HEK293T (cell line): ENCODE data around the gene NTSR1.

Experiments
- CTCF ChIA-PET: fragments of 350-600 bp; formaldehyde crosslinking; extraction: SDS; loops from one replicate; lab custom pipeline; 2021; ENCODE audit warnings: antibody characterized with exemption, inconsistent platforms; lab: Yijun Ruan, JAX
- POLR2A ChIA-PET: fragments of 350-600 bp; formaldehyde crosslinking; extraction: SDS; loops from one replicate; lab custom pipeline; 2020; ENCODE audit warnings: antibody characterized with exemption, inconsistent platforms; lab: Yijun Ruan, JAX
- DNase-seq: peaks from one replicate; pipeline ENCODE4 v3.0.0; 2012; ENCODE audit warnings: mixed read lengths; ENCODE audit errors: extremely low spot score
- ARNT ChIP-seq: fragments of 450-650 bp; IDR thresholded peaks from 2 replicates; pipeline ENCODE4 v1.6.1; 2017; ENCODE audit warnings: mild to moderate bottlenecking
- BHLHE40 ChIP-seq: fragments of 450-650 bp; IDR thresholded peaks from 2 replicates; pipeline ENCODE4 v1.6.1; 2016; ENCODE audit warnings: mild to moderate bottlenecking, moderate library complexity, borderline replicate concordance
- CTBP1 ChIP-seq: fragments of 450-650 bp; IDR thresholded peaks from 2 replicates; pipeline ENCODE4 v1.6.1; 2016; ENCODE audit warnings: borderline replicate concordance
- ELF4 ChIP-seq: fragments of 450-650 bp; IDR thresholded peaks from 2 replicates; pipeline ENCODE4 v1.6.1; 2017; ENCODE audit warnings: antibody characterized with exemption
- FOXA1 ChIP-seq: fragments of 450-650 bp; IDR thresholded peaks from 2 replicates; pipeline ENCODE4 v1.6.1; 2016; ENCODE audit warnings: mild to moderate bottlenecking
- FOXK2 ChIP-seq: fragments of 450-650 bp; IDR thresholded peaks from 2 replicates; pipeline ENCODE4 v1.6.1; 2016; ENCODE audit warnings: mild to moderate bottlenecking
- FOXM1 ChIP-seq: fragments of 450-650 bp; IDR thresholded peaks from 2 replicates; pipeline ENCODE4 v1.6.1; 2017; ENCODE audit warnings: mild to moderate bottlenecking, borderline replicate concordance
- HDGF ChIP-seq: fragments of 450-650 bp; IDR thresholded peaks from 2 replicates; pipeline ENCODE4 v1.6.1; 2017; ENCODE audit warnings: antibody characterized with exemption, borderline replicate concordance
- L3MBTL2 ChIP-seq: fragments of 450-650 bp; conservative IDR thresholded peaks from 2 replicates; pipeline ENCODE4 v1.6.1; 2016; ENCODE audit warnings: mild to moderate bottlenecking
- LEF1 ChIP-seq: fragments of 450-650 bp; IDR thresholded peaks from 2 replicates; pipeline ENCODE4 v1.6.1; 2017; ENCODE audit warnings: mild to moderate bottlenecking, borderline replicate concordance
- NFRKB ChIP-seq: fragments of 450-650 bp; IDR thresholded peaks from 2 replicates; pipeline ENCODE4 v1.6.1; 2016; ENCODE audit warnings: mild to moderate bottlenecking, moderate library complexity
- PKNOX1 ChIP-seq: fragments of 450-650 bp; IDR thresholded peaks from 2 replicates; pipeline ENCODE4 v1.6.1; 2016
- SP1 ChIP-seq: fragments of 450-650 bp; IDR thresholded peaks from 2 replicates; pipeline ENCODE4 v1.6.1; 2017
- SUZ12 ChIP-seq: fragments of 450-650 bp; IDR thresholded peaks from 2 replicates; pipeline ENCODE4 v1.6.1; 2016; ENCODE audit warnings: mild to moderate bottlenecking
- TARDBP ChIP-seq: fragments of 450-650 bp; IDR thresholded peaks from 2 replicates; pipeline ENCODE4 v1.6.1; 2016
- ZNF384 ChIP-seq: fragments of 450-650 bp; IDR thresholded peaks from 2 replicates; pipeline ENCODE4 v1.6.1; 2016

Gene NTSR1

GRCh38 chr20:62730481-62730880, 21.8 kb downstream of the NTSR1 start:
- CTCF ChIA-PET, result interaction anchor here (0.9 kb wide), 1 partner anchor 61 kb away, joined by 3 read pairs; no protein-coding TSS in a partner anchor
- no peak for DNase-seq
- TF ChIP-seq BHLHE40, result no peak
- TF ChIP-seq FOXK2, result no peak
- no peak for TF ChIP-seq HDGF
- no peak for TF ChIP-seq TARDBP
- TF ChIP-seq ARNT, result no peak
- no peak for TF ChIP-seq ELF4
- POLR2A ChIA-PET, result interaction anchor here (0.7 kb wide), 1 partner anchor 14 kb away, joined by 3 read pairs; no protein-coding TSS in a partner anchor

- CTCF ChIA-PET, result no interaction called here
- no peak for DNase-seq
- POLR2A ChIA-PET, result no interaction called here
- TF ChIP-seq CTBP1 (no peak), TARDBP (no peak), PKNOX1 (no peak), SP1 (no peak)
These were observed 23.6 kb downstream of the NTSR1 start for GRCh38 chr20:62732031-62732760.

GRCh38 chr20:62732842-62733525, 24.3 kb downstream of the NTSR1 start:
- POLR2A ChIA-PET, result no interaction called here
- CTCF ChIA-PET, result no interaction called here
- no peak for TF ChIP-seq FOXK2
- no peak for TF ChIP-seq L3MBTL2
- no peak for TF ChIP-seq FOXA1
- no peak for TF ChIP-seq FOXM1
- TF ChIP-seq ELF4, result no peak
- TF ChIP-seq SP1, result no peak
- no peak for TF ChIP-seq ARNT
- no peak for TF ChIP-seq NFRKB
- TF ChIP-seq CTBP1, result no peak
- TF ChIP-seq SUZ12, result no peak
- no peak for TF ChIP-seq BHLHE40
- TF ChIP-seq HDGF, result no peak
- TF ChIP-seq ZNF384, result no peak
- TF ChIP-seq PKNOX1, result no peak
- no peak for TF ChIP-seq TARDBP
- DNase-seq, result no peak

- POLR2A ChIA-PET, result no interaction called here
- TF ChIP-seq BHLHE40 (no peak), FOXK2 (no peak), ELF4 (no peak), PKNOX1 (no peak), NFRKB (no peak), TARDBP (no peak), LEF1 (no peak), FOXA1 (no peak), HDGF (no peak), ARNT (no peak), SP1 (no peak), FOXM1 (no peak)
- DNase-seq, result no peak
- CTCF ChIA-PET, result no interaction called here
These were observed 24.8 kb downstream of the NTSR1 start for GRCh38 chr20:62733526-62733842.

GRCh38 chr20:62733891-62734290, 25.3 kb downstream of the NTSR1 start:
- POLR2A ChIA-PET, result no interaction called here
- CTCF ChIA-PET, result no interaction called here
- no peak for DNase-seq
- TF ChIP-seq HDGF, result no peak

GRCh38 chr20:62734326-62734725, 25.7 kb downstream of the NTSR1 start:
- ChIA-PET CTCF (no interaction called here), POLR2A (no interaction called here)
- TF ChIP-seq NFRKB, result no peak
- DNase-seq, result no peak

GRCh38 chr20:62734881-62735280, 26.2 kb downstream of the NTSR1 start:
- POLR2A ChIA-PET, result no interaction called here
- no peak for DNase-seq
- CTCF ChIA-PET, result no interaction called here
- no peak for TF ChIP-seq PKNOX1
- no peak for TF ChIP-seq ELF4
- TF ChIP-seq LEF1, result no peak
- no peak for TF ChIP-seq FOXM1
- no peak for TF ChIP-seq SP1
- TF ChIP-seq CTBP1, result no peak
- no peak for TF ChIP-seq TARDBP
- no peak for TF ChIP-seq HDGF
